Psoas muscle (tissue), 8 donors: ENCODE data around the gene TUSC2. TPM values are rescaled to one million over a fixed set of nuclear protein-coding genes. Genes with fewer than 3 reads are reported as not detected.

Experiments
- ATAC-seq, 4 donors: fragments of 200-7000 bp; cut with Tn5 transposase; one replicate each; pipeline ENCODE4 v1.9.1; 2020; ENCODE audit warnings: moderate library complexity in 3 of 4, mild to moderate bottlenecking in 2 of 4
- DNase-seq, 2 donors: peaks; one replicate each; pipeline ENCODE4 v3.0.0-alpha.2; 2020
- H3K27ac ChIP-seq: fragments of 200-600 bp; one replicate; pipeline ENCODE4 v1.8.0; 2022
- H3K27me3 ChIP-seq, 3 donors: fragments of 200-600 bp in 1 of 3; one replicate each; pipeline versions ENCODE4 v1.6.1 to v1.8.0; 2013 to 2022; ENCODE audit warnings: low read length in 2 of 3, mild to moderate bottlenecking in 2 of 3, moderate library complexity in 1 of 3; ENCODE audit not compliant: insufficient read depth in 3 of 3
- H3K36me3 ChIP-seq, 2 donors: fragments of 200-600 bp in 1 of 2; one replicate each; pipeline versions ENCODE4 v1.6.1 to v1.8.0; 2013 to 2022; ENCODE audit warnings: low read depth in 1 of 2, mild to moderate bottlenecking in 1 of 2, moderate library complexity in 1 of 2; ENCODE audit not compliant: insufficient read depth in 1 of 2
- H3K4me1 ChIP-seq: fragments of 200-600 bp; one replicate; pipeline ENCODE4 v1.8.0; 2022
- H3K4me3 ChIP-seq: fragments of 200-600 bp; one replicate; pipeline ENCODE4 v1.8.0; 2022; ENCODE audit warnings: mild to moderate bottlenecking
- H3K9me3 ChIP-seq: fragments of 200-600 bp; one replicate; pipeline ENCODE4 v1.8.0; 2022
- CTCF ChIP-seq: fragments of 200-600 bp; IDR thresholded peaks from one replicate; pipeline ENCODE4 v1.8.0; 2022; ENCODE audit warnings: antibody characterized with exemption
- WGBS, 3 donors: extraction: QIAGEN DNeasy Blood & Tissue Kit; methylation state at CpG; one replicate each; pipeline versions ENCODE4 v1.1.6 to v1.1.7; 2013; 5-methylcytosine and 5-hydroxymethylcytosine counted together
- intact Hi-C, 2 donors: fragments of 100-400 bp; cut with DNase I; formaldehyde crosslinking; loops; one replicate each; pipeline versions ENCODE4 v1.11.0 to v1.14.2; 2022
- polyA plus RNA-seq, 3 donors: library from polyadenylated mRNA; stranded (reverse); fragments of 200-250 nt; gene quantifications; one replicate each; pipeline ENCODE4 v1.2.3, GENCODE V29; 2013
- total RNA-seq, 4 donors: library from RNA; stranded (reverse); fragmentation: NEBNext Ultra II Directional in 2 of 4; extraction: Animal tissue kit (Norgen Biotek cat#: 25700) in 2 of 4; gene quantifications; one replicate each; pipeline versions ENCODE4 v1.2.1 to v1.2.4, GENCODE V29; 2021 to 2023
- donor health status: healthy with polysubstance abuse.
- donor health status: DM: no; HTN: no; CAD: no; lungs with moderate emphysema.
- donor health status: Bipolar disorder and iron deficiency.
- donor health status: healthy.
- donor health status: DM: yes; HTN: yes; CAD: no.
- donor health status: DM: no; HTN: no; CAD: no.
- donor health status: DM: no; HTN: no; CAD: no.
- donor health status: DM: yes; HTN: yes; CAD: no.

Gene TUSC2
- total and polyA plus RNA-seq, 7 donors: 31.5 to 100 (median 38.0) TPM

GRCh38 chr3:50369012-50369670, 41.1 kb upstream of the TUSC2 start:
- Histone ChIP-seq H3K36me3 (no peaks in the 10 kb centered on the region), H3K27me3 (peaks cover 0 to 3% (median 0%) of the 10 kb centered on the region in 3 donors), H3K4me1 (no peaks in the 10 kb centered on the region), H3K27ac (no peak overlapping the region), H3K9me3 (no peaks in the 10 kb centered on the region), H3K4me3 (no peak overlapping the region)
- TF ChIP-seq CTCF: no peak
- DNase-seq (no peak), ATAC-seq (no peak)
- intact Hi-C loops: loop anchor here in 1 of 2 donors (5.0 kb wide), 1 partner anchor 168 kb away; no protein-coding TSS in a partner anchor
- WGBS, 3 donors: 81 to 83% (median 83%) methylated on average over 9 of the region's 9 CpGs

- WGBS, 3 donors: 87 to 97% (median 87%) methylated on average over 5 of the region's 5 CpGs
- no peak overlapping the region for H3K4me3 ChIP-seq
- DNase-seq: no peak
- H3K4me1 ChIP-seq: no peaks in the 10 kb centered on the region
- intact Hi-C loops: loop anchor here in 1 of 2 donors (5.0 kb wide), 1 partner anchor 171 kb away; no protein-coding TSS in a partner anchor
- no peaks in the 10 kb centered on the region for H3K36me3 ChIP-seq
- TF ChIP-seq CTCF: no peak
- peaks cover 0 to 3% (median 0%) of the 10 kb centered on the region in 3 donors for H3K27me3 ChIP-seq
- H3K27ac ChIP-seq: no peak overlapping the region
- no peaks in the 10 kb centered on the region for H3K9me3 ChIP-seq
- no peak for ATAC-seq
These were observed 37.8 kb upstream of the TUSC2 start for GRCh38 chr3:50365842-50366220.

DNA sequence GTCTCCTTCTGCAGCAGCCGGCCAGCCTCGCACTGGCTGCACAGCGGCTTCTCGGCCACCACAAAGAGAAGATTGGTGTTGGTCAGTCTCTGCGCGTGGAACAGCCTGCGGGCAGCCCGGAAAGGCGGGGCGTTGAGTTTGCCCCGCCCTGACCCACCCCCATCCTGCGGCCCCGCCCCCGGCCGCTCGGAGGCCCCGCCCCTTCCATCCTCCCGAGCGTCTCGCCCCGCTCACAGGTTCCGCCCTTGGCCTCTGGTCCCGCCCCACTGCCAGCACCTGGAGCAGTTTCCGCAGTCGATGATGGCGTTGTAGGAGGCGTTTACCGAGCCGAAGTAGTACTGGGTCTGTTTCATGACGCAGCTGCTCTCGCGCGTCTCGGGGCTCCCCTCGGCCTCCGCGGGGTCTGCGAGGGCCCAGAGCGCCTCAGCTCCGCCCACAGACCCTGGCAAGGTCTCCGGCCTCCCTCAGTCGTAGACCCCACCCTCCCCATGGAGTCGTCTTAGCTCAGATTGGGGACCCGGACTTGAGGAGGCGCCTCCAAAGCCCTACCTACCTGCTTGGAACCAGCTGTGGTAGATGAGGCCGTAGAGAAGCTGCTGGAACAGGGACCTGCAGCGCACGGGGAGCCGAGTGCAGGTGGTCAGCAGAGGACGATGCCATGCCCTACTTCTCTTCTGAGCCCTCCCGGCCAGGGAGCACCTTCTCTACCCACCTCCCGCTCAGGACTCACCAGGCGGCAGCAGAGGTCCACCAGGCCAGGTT, 37.2 kb upstream of the TUSC2 start:
- intact Hi-C loops: loop anchor here in 1 of 2 donors (5.0 kb wide), 1 partner anchor 172 kb away; no protein-coding TSS in a partner anchor
- Histone ChIP-seq H3K36me3 (no peaks in the 10 kb centered on the region), H3K4me1 (no peaks in the 10 kb centered on the region), H3K27ac (no peak overlapping the region), H3K27me3 (peaks cover 0 to 3% (median 0%) of the 10 kb centered on the region in 3 donors), H3K4me3 (peak overlapping the region; percentile 57), H3K9me3 (no peaks in the 10 kb centered on the region)
- ATAC-seq (peak; percentile 54 to 93 (median 84)), DNase-seq (peak; percentile 79 to 90)
- no peak for TF ChIP-seq CTCF
- WGBS, 3 donors: 17 to 19% (median 18%) methylated on average over 45 to 53 of the region's 53 CpGs

- 28 to 39% (median 32%) methylated on average over 45 to 48 of the region's 48 CpGs for whole genome bisulfite sequencing, 3 donors
- Histone ChIP-seq H3K9me3 (no peaks in the 10 kb centered on the region), H3K27me3 (no peaks in the 10 kb centered on the region), H3K4me1 (no peaks in the 10 kb centered on the region), H3K27ac (no peak overlapping the region), H3K36me3 (no peaks in the 10 kb centered on the region), H3K4me3 (peak overlapping the region; percentile 57)
- peak; percentile 14 to 51 (median 34) for ATAC-seq
- intact Hi-C loops: loop anchor here in 1 of 2 donors (5.0 kb wide), 1 partner anchor 173 kb away; no protein-coding TSS in a partner anchor
- DNase-seq: peak in 1 of 2 donors; percentile 63
- no peak for TF ChIP-seq CTCF
These were observed 36.6 kb upstream of the TUSC2 start for GRCh38 chr3:50364573-50365079.
